22Rv1 (cell line): ENCODE measurements around the gene SAE1.

Experiments
- H3K27ac ChIP-seq: fragments of 450-650 bp; 2 replicates; pipeline ENCODE4 v1.5.1; 2017
- CTCF ChIP-seq: fragments of 450-650 bp; IDR thresholded peaks from 2 replicates; pipeline ENCODE4 v1.5.1; 2017; ENCODE audit warnings: mild to moderate bottlenecking
- ZFX ChIP-seq: fragments of 450-650 bp; IDR thresholded peaks from 2 replicates; pipeline ENCODE4 v1.6.1; 2017; ENCODE audit warnings: antibody characterized with exemption, borderline replicate concordance

The SAE1 gene

GRCh38 chr19:47230054-47230920, 99.7 kb downstream of the SAE1 start:
- H3K27ac ChIP-seq, result peak overlapping the region; percentile 99
- TF ChIP-seq ZFX, result no peak
- peak; percentile 95 for TF ChIP-seq CTCF

GRCh38 chr19:47230921-47231214, 100.2 kb downstream of the SAE1 start, which contains the start of gene BBC3:
Gene BBC3, minus strand, starts transcription at chr19:47231199. Its CDS starts 2,768 bp downstream, at chr19:47228431.
- TF ChIP-seq CTCF (no peak), ZFX (no peak)
- peak within 1 kb of the TSS; percentile 99 for H3K27ac ChIP-seq

GRCh38 chr19:47231215-47232054, 100.8 kb downstream of the SAE1 start:
- H3K27ac ChIP-seq, result peak overlapping the region; percentile 99
- no peak for TF ChIP-seq CTCF

- peak overlapping the region; percentile 99 for H3K27ac ChIP-seq
- TF ChIP-seq CTCF (no peak), ZFX (no peak)
Measured at GRCh38 chr19:47232422-47233211, 102.0 kb downstream of the SAE1 start.

GRCh38 chr19:47236072-47236675, 105.5 kb downstream of the SAE1 start:
- H3K27ac ChIP-seq, result no peak overlapping the region
- no peak for TF ChIP-seq CTCF
- TF ChIP-seq ZFX, result no peak

GRCh38 chr19:47239152-47239551, 108.5 kb downstream of the SAE1 start:
- H3K27ac ChIP-seq, result no peak overlapping the region
- no peak for TF ChIP-seq CTCF
- TF ChIP-seq ZFX, result no peak
